Peyer's patch (tissue), 4 donors: ENCODE data around the gene RABGEF1.
"Not testable (repeated sequence)": the region's sequence is repeated elsewhere in the genome, so short reads cannot be mapped to it uniquely, and the experiment has no call there.

ENCODE experiments used
- POLR2A ChIP-seq, 2 donors: fragments of 450-650 bp; IDR thresholded peaks; one replicate each; pipeline ENCODE4 v1.5.1; 2017; ENCODE audit warnings: antibody characterized with exemption in 2 of 2, mild to moderate bottlenecking in 2 of 2, moderate library complexity in 2 of 2
- TF ChIP-seq, protein P1 (sequence below), 6 experiments: fragments of 450-650 bp in 4 of 6; fragments of 200-600 bp in 2 of 6; sonication (generic) in 1 of 6; IDR thresholded peaks; one replicate each; pipeline ENCODE4 v1.5.1; 2017 to 2019; ENCODE audit warnings: antibody characterized with exemption in 6 of 6, mild to moderate bottlenecking in 3 of 6, moderate library complexity in 1 of 6

DNA sequence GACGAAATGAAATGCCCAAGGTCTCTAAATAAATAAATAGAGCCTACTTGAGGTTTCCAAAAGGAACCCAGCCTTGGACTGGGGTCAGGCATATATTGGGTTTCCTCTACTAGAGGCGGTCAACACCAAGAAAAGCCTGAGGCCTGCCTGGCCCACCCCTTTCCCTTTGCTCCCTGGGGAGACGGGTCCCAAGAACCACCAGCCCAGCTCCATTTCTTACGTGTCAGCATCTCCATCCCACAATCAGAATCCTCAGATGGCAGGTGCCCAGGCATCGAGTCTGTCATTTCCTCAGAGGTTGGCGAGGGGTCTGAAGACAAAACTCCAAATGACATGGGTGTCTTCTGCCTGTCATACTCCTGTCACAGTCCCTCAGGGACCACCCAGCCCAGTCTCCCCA lies 90.4 kb downstream of the RABGEF1 start:
- TF ChIP-seq, protein P1, sequence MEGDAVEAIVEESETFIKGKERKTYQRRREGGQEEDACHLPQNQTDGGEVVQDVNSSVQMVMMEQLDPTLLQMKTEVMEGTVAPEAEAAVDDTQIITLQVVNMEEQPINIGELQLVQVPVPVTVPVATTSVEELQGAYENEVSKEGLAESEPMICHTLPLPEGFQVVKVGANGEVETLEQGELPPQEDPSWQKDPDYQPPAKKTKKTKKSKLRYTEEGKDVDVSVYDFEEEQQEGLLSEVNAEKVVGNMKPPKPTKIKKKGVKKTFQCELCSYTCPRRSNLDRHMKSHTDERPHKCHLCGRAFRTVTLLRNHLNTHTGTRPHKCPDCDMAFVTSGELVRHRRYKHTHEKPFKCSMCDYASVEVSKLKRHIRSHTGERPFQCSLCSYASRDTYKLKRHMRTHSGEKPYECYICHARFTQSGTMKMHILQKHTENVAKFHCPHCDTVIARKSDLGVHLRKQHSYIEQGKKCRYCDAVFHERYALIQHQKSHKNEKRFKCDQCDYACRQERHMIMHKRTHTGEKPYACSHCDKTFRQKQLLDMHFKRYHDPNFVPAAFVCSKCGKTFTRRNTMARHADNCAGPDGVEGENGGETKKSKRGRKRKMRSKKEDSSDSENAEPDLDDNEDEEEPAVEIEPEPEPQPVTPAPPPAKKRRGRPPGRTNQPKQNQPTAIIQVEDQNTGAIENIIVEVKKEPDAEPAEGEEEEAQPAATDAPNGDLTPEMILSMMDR (IDR thresholded peaks at IDR 0.05): not testable (repeated sequence)
- TF ChIP-seq POLR2A (IDR thresholded peaks at IDR 0.05): not testable (repeated sequence)
